Measurements from ENCODE around the gene APBB1IP.

GRCh38 chr10:26468700-26469099, 30.6 kb downstream of the APBB1IP start:
- no peak for TF ChIP-seq CTCF (IDR thresholded peaks at IDR 0.05)
- no peak for TF ChIP-seq POLR2A (IDR thresholded peaks at IDR 0.05)
